ENCODE results near the gene UBTD2.

Gene UBTD2

GRCh38 chr5:172283020-172283861 lies at the start of gene UBTD2 (continued):
- TF ChIP-seq PBX3 (CRISPR knock-in tag; IDR thresholded peaks at IDR 0.05) (no peak), ZNF626 (tag by site-specific recombination; IDR thresholded peaks at IDR 0.05) (no peak), ZEB2 (tag by site-specific recombination; IDR thresholded peaks at IDR 0.05) (peak; percentile 95), ZBTB8A (tag by site-specific recombination; IDR thresholded peaks at IDR 0.05) (peak; percentile 91), ZFP3 (tag by site-specific recombination; IDR thresholded peaks at IDR 0.05; ENCODE audit: low read depth) (no peak), ZSCAN16 (tag by site-specific recombination; IDR thresholded peaks at IDR 0.05) (no peak), ZNF664 (tag by site-specific recombination; IDR thresholded peaks at IDR 0.05) (no peak), ZNF221 (tag by site-specific recombination; IDR thresholded peaks at IDR 0.05; ENCODE audit: borderline replicate concordance) (no peak), KLF9 (tag by site-specific recombination; IDR thresholded peaks at IDR 0.05; ENCODE audit: low read depth) (no peak; the same call in 1 of the 2 replicates), ZNF121 (tag by site-specific recombination; IDR thresholded peaks at IDR 0.05) (no peak), ZNF837 (tag by site-specific recombination; IDR thresholded peaks at IDR 0.05) (no peak), ZNF341 (tag by site-specific recombination; IDR thresholded peaks at IDR 0.05; ENCODE audit: low read depth) (peak; percentile 97), SETDB1 (IDR thresholded peaks at IDR 0.05; ENCODE audit: insufficient read length, low read length) (no peak), ZNF518A (tag by site-specific recombination; conservative IDR thresholded peaks at IDR 0.05; ENCODE audit: low read depth) (no peak), ZNF624 (tag by site-specific recombination; IDR thresholded peaks at IDR 0.05) (no peak), ZNF514 (tag by site-specific recombination; IDR thresholded peaks at IDR 0.05) (no peak), ZNF155 (tag by site-specific recombination; IDR thresholded peaks at IDR 0.05) (no peak), ZNF202 (tag by site-specific recombination; IDR thresholded peaks at IDR 0.05; ENCODE audit: borderline replicate concordance) (no peak), ZNF138 (tag by site-specific recombination; IDR thresholded peaks at IDR 0.05; ENCODE audit: borderline replicate concordance) (no peak), ZNF394 (tag by site-specific recombination; IDR thresholded peaks at IDR 0.05; ENCODE audit: borderline replicate concordance) (no peak), ZNF677 (tag by site-specific recombination; IDR thresholded peaks at IDR 0.05) (no peak), GFI1B (tag by site-specific recombination; IDR thresholded peaks at IDR 0.05) (no peak), ZNF391 (tag by site-specific recombination; IDR thresholded peaks at IDR 0.05; ENCODE audit: borderline replicate concordance, low read depth) (no peak; the same call in 1 of the 2 replicates), GLI4 (tag by site-specific recombination; IDR thresholded peaks at IDR 0.05) (no peak), ZNF426 (tag by site-specific recombination; IDR thresholded peaks at IDR 0.05) (no peak), ZNF707 (tag by site-specific recombination; IDR thresholded peaks at IDR 0.05) (no peak), REPIN1 (tag by site-specific recombination; IDR thresholded peaks at IDR 0.05; ENCODE audit: low read depth) (no peak), ZNF610 (tag by site-specific recombination; IDR thresholded peaks at IDR 0.05; ENCODE audit: borderline replicate concordance) (0 out of 2 replicates have a peak, but pooled peaks have one; percentile 19), ZNF785 (tag by site-specific recombination; IDR thresholded peaks at IDR 0.05) (no peak), ZNF416 (tag by site-specific recombination; IDR thresholded peaks at IDR 0.05) (no peak), ZNF561 (tag by site-specific recombination; IDR thresholded peaks at IDR 0.05; ENCODE audit: borderline replicate concordance) (no peak; the same call in none of the 2 replicates), ZNF280C (tag by site-specific recombination; IDR thresholded peaks at IDR 0.05) (no peak), SP7 (tag by site-specific recombination; IDR thresholded peaks at IDR 0.05) (peak; percentile 48; the same call in 1 of the 2 replicates)
